HCT116 (cell line): ENCODE measurements around the gene CEMIP2. TPM values are rescaled to one million over a fixed set of nuclear protein-coding genes. Genes with fewer than 3 reads are reported as not detected.

Source experiments
- ATAC-seq: fragments of 200-7000 bp; cut with Tn5 transposase; 2 replicates; pipeline ENCODE4 v1.9.1; 2020; ENCODE audit warnings: mild to moderate bottlenecking, moderate library complexity
- BruUV-seq: library from RNA; stranded (reverse); fragments of 400-500 nt; replicated peaks from 2 replicates; lab custom pipeline; 2021; lab: Mats Ljungman, UMichigan
- CTCF ChIA-PET: fragments of 300-600 bp; sonication (Branson Sonifier 250); formaldehyde crosslinking; loops from one replicate; lab custom pipeline; 2021; ENCODE audit warnings: antibody characterized with exemption; lab: Charles Lee
- POLR2A ChIA-PET: fragments of 300-600, 350-600 bp; sonication (Branson Sonifier 250); formaldehyde crosslinking; loops from one replicate; lab custom pipeline; 2021; ENCODE audit warnings: antibody characterized with exemption; lab: Charles Lee
- RAD21 ChIA-PET, 2 experiments: fragments of 300-600 bp; sonication (Branson Sonifier 250); formaldehyde crosslinking; loops; one replicate each; lab custom pipeline; 2023; ENCODE audit warnings: low total read pairs in 2 of 2; ENCODE audit not compliant: uncharacterized antibody in 2 of 2, unreplicated experiment in 2 of 2, low non-redundant PET in 1 of 2; lab: Charles Lee
- DNase-seq: peaks from one replicate; pipeline ENCODE4 v3.0.0-alpha.2; 2010; ENCODE audit warnings: low read depth, low spot score
- H2AFZ ChIP-seq: fragments of 200-600 bp; shearing (Covaris generic), sonication (generic); 2 replicates; pipeline ENCODE4 v1.6.1; 2017; ENCODE audit warnings: low read depth, mixed run types, mixed read lengths, antibody characterized with exemption, low read length; ENCODE audit not compliant: poor library complexity, severe bottlenecking
- H3K27ac ChIP-seq: 2 replicates; pipeline ENCODE4 v1.5.1; 2012; ENCODE audit warnings: low read depth, low read length
- H3K27me3 ChIP-seq: fragments of 200-600 bp; sonication (generic); 2 replicates; pipeline ENCODE4 v1.6.1; 2016; ENCODE audit warnings: mixed run types, low read length, mixed read lengths; ENCODE audit not compliant: insufficient read depth
- H3K36me3 ChIP-seq, 2 experiments: fragments of 200-500 bp in 1 of 2; fragments of 200-600 bp in 1 of 2; sonication (Bioruptor generic) in 1 of 2; sonication (generic) in 1 of 2; 2 replicates each; pipeline versions ENCODE4 v1.5.1 to v1.6.1; 2014 to 2016; ENCODE audit warnings: low read length in 2 of 2, inconsistent platforms in 1 of 2, mixed read lengths in 1 of 2, mixed run types in 1 of 2; ENCODE audit not compliant: insufficient read depth in 2 of 2, control insufficient read depth in 1 of 2
- H3K4me1 ChIP-seq, 2 experiments: fragments of 200-600 bp in 1 of 2; sonication (generic) in 1 of 2; 2 replicates each; pipeline versions ENCODE4 v1.5.1 to v1.6.1; 2012 to 2017; ENCODE audit warnings: low read length in 2 of 2, inconsistent platforms in 1 of 2, mild to moderate bottlenecking in 1 of 2, mixed read lengths in 1 of 2, mixed run types in 1 of 2, moderate library complexity in 1 of 2; ENCODE audit not compliant: insufficient read depth in 2 of 2, control insufficient read depth in 1 of 2
- H3K4me2 ChIP-seq: fragments of 200-600 bp; sonication (generic); 2 replicates; pipeline ENCODE4 v1.6.1; 2017; ENCODE audit warnings: mixed run types, low read length, mixed read lengths
- H3K4me3 ChIP-seq, 2 experiments: fragments of 200-600 bp in 1 of 2; sonication (generic) in 1 of 2; replicated peaks in 1 of 2; 2 replicates each; pipeline ENCODE4 v1.5.1; 2011 to 2016; ENCODE audit warnings: low read length in 2 of 2, control low read depth in 1 of 2, low read depth in 1 of 2, mild to moderate bottlenecking in 1 of 2, mixed read lengths in 1 of 2, mixed run types in 1 of 2
- H3K79me2 ChIP-seq: fragments of 200-600 bp; sonication (generic); 2 replicates; pipeline ENCODE4 v1.6.1; 2017; ENCODE audit warnings: mild to moderate bottlenecking, mixed run types, low read length, moderate library complexity, mixed read lengths; ENCODE audit not compliant: insufficient read depth
- H3K9ac ChIP-seq: fragments of 200-600 bp; sonication (generic); 2 replicates; pipeline ENCODE4 v1.6.1; 2016; ENCODE audit warnings: low read length, mixed read lengths
- H3K9me2 ChIP-seq: fragments of 200-600 bp; sonication (generic), shearing (Covaris generic); 2 replicates; pipeline ENCODE4 v1.6.1; 2017; ENCODE audit warnings: mixed run types, mild to moderate bottlenecking, moderate library complexity; ENCODE audit not compliant: insufficient read depth
- H3K9me3 ChIP-seq, 2 experiments: fragments of 200-500 bp in 1 of 2; fragments of 200-600 bp in 1 of 2; sonication (Bioruptor generic) in 1 of 2; sonication (generic) in 1 of 2; 2 replicates each; pipeline ENCODE4 v1.6.1; 2014 to 2017; ENCODE audit warnings: low read length in 2 of 2, mixed read lengths in 2 of 2, inconsistent platforms in 1 of 2, low read depth in 1 of 2, mild to moderate bottlenecking in 1 of 2, mixed run types in 1 of 2, moderate library complexity in 1 of 2; ENCODE audit not compliant: control insufficient read depth in 1 of 2, insufficient read depth in 1 of 2
- H4K20me1 ChIP-seq: fragments of 200-600 bp; sonication (generic), shearing (Covaris generic); 2 replicates; pipeline ENCODE4 v1.6.1; 2017; ENCODE audit warnings: mixed run types, mild to moderate bottlenecking, moderate library complexity; ENCODE audit not compliant: insufficient read depth
- CBX3 ChIP-seq: IDR thresholded peaks from 2 replicates; pipeline ENCODE4 v1.6.1; 2012; ENCODE audit warnings: low read depth
- CEBPB ChIP-seq: IDR thresholded peaks from 2 replicates; pipeline ENCODE4 v1.6.1; 2012; ENCODE audit warnings: low read depth
- ELF1 ChIP-seq: IDR thresholded peaks from 2 replicates; pipeline ENCODE4 v1.6.1; 2012; ENCODE audit warnings: low read depth, borderline replicate concordance
- EZH2 ChIP-seq: fragments of 200-600 bp; sonication (generic); IDR thresholded peaks from 2 replicates; pipeline ENCODE4 v1.6.1; 2017; ENCODE audit warnings: antibody characterized with exemption, mixed run types
- EZH2phosphoT487 ChIP-seq: fragments of 200-600 bp; IDR thresholded peaks from 2 replicates; pipeline ENCODE4 v1.6.1; 2018; ENCODE audit warnings: antibody characterized with exemption, borderline replicate concordance
- MAX ChIP-seq: IDR thresholded peaks from 2 replicates; pipeline ENCODE4 v1.6.1; 2012
- REST ChIP-seq: IDR thresholded peaks from 2 replicates; pipeline ENCODE4 v1.6.1; 2012; ENCODE audit warnings: low read depth
- SIN3A ChIP-seq: IDR thresholded peaks from 2 replicates; pipeline ENCODE4 v1.6.1; 2012; ENCODE audit warnings: low read depth
- SRF ChIP-seq: IDR thresholded peaks from 2 replicates; pipeline ENCODE4 v1.6.1; 2012; ENCODE audit warnings: low read depth
- ZFX ChIP-seq: fragments of 450-650 bp; IDR thresholded peaks from 2 replicates; pipeline ENCODE4 v1.6.1; 2017
- ZNF274 ChIP-seq: fragments of 200-500 bp; sonication (Bioruptor generic); IDR thresholded peaks from 2 replicates; pipeline ENCODE4 v1.6.1; 2014; ENCODE audit warnings: mild to moderate bottlenecking, low read depth, low read length, inconsistent platforms
- intact Hi-C: fragments of 100-400 bp; cut with micrococcal nuclease; formaldehyde crosslinking; loops from 2 replicates; pipeline ENCODE4 v1.10.0; 2022
- total RNA-seq: library from RNA; stranded (reverse); gene quantifications from one replicate; pipeline ENCODE4 v1.2.1, GENCODE V29; 2021; ENCODE audit not compliant: unreplicated experiment

CEMIP2 gene
- total RNA-seq, 1 experiment from 2014 or later: 14.3 TPM

GRCh38 chr9:71736236-71736635 is 32.1 kb downstream of the CEMIP2 start (continued):
- TF ChIP-seq REST: no peak
- no peak for TF ChIP-seq ZFX
- TF ChIP-seq CEBPB: no peak

- no peaks in the 10 kb centered on the region; the same call in 1 of the 2 replicates for H4K20me1 ChIP-seq
- no TSS peak for BruUV-seq
- H3K9ac ChIP-seq: no peak overlapping the region
- intact Hi-C loops: no loop called here
- H3K9me2 ChIP-seq: no peaks in the 10 kb centered on the region
- POLR2A ChIA-PET: no interaction called here
- H3K4me1 ChIP-seq: peaks cover 2 to 7% of the 10 kb centered on the region in 2 experiments
- CTCF ChIA-PET: no interaction called here
- RAD21 ChIA-PET: interaction anchor here in 1 of 2 experiments (1.1 kb wide), 1 partner anchor 33 kb away, joined by 3 read pairs; no protein-coding TSS in a partner anchor
- peaks cover 0 to 6% of the 10 kb centered on the region in 2 experiments; a peak in 2 of 4 replicates for H3K36me3 ChIP-seq
- TF ChIP-seq MAX: no peak
- no peak for TF ChIP-seq CBX3
- no peak for TF ChIP-seq EZH2phosphoT487
- no peak for TF ChIP-seq ELF1
- no peak for TF ChIP-seq EZH2
- no peak for TF ChIP-seq SIN3A
- no peak for TF ChIP-seq REST
- TF ChIP-seq ZNF274: no peak
- no peak for TF ChIP-seq SRF
- TF ChIP-seq, all 23 proteins: peak for 0
- Histone ChIP-seq H3K79me2 (no peaks in the 10 kb centered on the region), H3K9me3 (no peaks in the 10 kb centered on the region), H3K4me3 (no peak overlapping the region), H3K27ac (no peak overlapping the region), H2AFZ (no peak overlapping the region), H3K4me2 (no peak overlapping the region), H3K27me3 (no peaks in the 10 kb centered on the region)
- no peak for ATAC-seq
- DNase-seq: no peak
Observed at GRCh38 chr9:71734950-71735349, 33.4 kb downstream of the CEMIP2 start.
